Measurements from ENCODE around the gene BHLHE40. TPM values are rescaled to one million over a fixed set of nuclear protein-coding genes. Genes with fewer than 3 reads are reported as not detected.

Gene BHLHE40
- total RNA-seq, 3 donors from 2014 or later: 40.2 to 45.5 (median 42.9) TPM

DNA sequence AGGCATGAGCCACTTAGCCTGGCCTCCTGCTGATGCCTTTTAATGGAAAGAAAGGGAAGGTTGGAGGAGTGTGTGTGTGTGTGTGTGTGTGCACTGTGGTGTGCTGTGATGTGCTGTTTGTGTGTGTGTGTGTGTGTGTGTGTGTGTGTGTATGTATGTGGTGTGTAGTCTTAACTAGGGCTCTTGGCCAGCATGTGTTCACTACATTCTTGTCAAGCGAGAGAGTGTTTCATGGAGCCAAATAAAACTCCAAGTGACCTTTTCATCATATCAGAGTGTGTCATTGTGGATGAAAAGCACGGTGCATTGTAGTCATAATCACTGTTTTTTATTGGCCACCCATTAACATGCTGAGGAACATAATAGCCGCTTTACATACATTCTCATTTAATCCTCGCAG is 30.8 kb upstream of the BHLHE40 start:
- ATAC-seq: no peak
- Histone ChIP-seq H3K4me1 (ENCODE audit: low read depth) (no peaks in the 10 kb centered on the region), H3K4me3 (no peak overlapping the region), H3K9me3 (no peaks in the 10 kb centered on the region), H3K36me3 (ENCODE audit: low read depth) (no peaks in the 10 kb centered on the region)
- intact Hi-C loops (cut with DNase I, micrococcal nuclease): no loop called here
- no peak for DNase-seq
- TF ChIP-seq, protein P1, sequence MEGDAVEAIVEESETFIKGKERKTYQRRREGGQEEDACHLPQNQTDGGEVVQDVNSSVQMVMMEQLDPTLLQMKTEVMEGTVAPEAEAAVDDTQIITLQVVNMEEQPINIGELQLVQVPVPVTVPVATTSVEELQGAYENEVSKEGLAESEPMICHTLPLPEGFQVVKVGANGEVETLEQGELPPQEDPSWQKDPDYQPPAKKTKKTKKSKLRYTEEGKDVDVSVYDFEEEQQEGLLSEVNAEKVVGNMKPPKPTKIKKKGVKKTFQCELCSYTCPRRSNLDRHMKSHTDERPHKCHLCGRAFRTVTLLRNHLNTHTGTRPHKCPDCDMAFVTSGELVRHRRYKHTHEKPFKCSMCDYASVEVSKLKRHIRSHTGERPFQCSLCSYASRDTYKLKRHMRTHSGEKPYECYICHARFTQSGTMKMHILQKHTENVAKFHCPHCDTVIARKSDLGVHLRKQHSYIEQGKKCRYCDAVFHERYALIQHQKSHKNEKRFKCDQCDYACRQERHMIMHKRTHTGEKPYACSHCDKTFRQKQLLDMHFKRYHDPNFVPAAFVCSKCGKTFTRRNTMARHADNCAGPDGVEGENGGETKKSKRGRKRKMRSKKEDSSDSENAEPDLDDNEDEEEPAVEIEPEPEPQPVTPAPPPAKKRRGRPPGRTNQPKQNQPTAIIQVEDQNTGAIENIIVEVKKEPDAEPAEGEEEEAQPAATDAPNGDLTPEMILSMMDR (IDR thresholded peaks at IDR 0.05): no peak

DNA sequence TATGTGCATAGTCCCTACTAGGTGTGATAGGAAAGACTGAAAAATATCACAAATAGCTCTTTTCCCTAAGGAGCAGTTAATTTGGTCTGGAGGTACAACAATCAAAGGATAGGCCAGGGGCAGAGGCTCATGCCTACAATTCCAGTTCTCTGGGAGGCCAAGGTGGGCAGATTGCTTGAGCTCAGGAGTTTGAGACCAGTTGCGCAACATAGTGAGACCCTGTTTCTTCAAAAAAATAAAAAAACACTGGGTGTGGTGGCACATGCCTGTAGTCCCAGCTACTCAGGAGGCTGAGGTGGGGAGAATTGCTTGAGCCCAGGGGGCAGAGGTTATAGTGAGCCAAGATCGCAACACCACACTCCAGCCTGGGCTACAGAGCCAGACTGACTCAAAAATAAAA is 30.2 kb upstream of the BHLHE40 start:
- DNase-seq (no peak), ATAC-seq (no peak)
- Histone ChIP-seq H3K4me3 (no peak overlapping the region), H3K9me3 (no peaks in the 10 kb centered on the region), H3K36me3 (ENCODE audit: low read depth) (no peaks in the 10 kb centered on the region), H3K4me1 (ENCODE audit: low read depth) (no peaks in the 10 kb centered on the region)
- TF ChIP-seq, protein P1 (IDR thresholded peaks at IDR 0.05): no peak
- intact Hi-C loops (cut with DNase I, micrococcal nuclease): no loop called here

DNA sequence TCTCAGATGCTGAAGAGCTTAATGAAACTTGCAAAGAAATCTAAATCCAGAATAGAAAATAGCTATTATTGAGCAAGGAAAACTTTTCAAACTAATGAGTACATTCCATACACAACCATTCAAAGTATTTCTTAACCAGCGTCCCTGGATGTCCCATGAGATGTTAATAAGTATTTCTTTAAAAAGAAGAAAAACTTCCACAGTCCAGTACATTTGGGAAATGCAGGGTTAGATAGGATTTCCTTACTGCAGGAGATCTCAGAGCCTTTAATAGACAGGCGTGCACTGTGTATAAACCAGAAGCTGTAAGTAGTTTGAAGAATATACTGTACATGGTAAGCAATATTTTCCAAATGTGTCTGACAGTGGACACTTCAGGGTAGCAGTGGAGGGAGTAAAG is 29.6 kb upstream of the BHLHE40 start:
- intact Hi-C loops (cut with DNase I, micrococcal nuclease): no loop called here
- Histone ChIP-seq H3K36me3 (ENCODE audit: low read depth) (no peaks in the 10 kb centered on the region), H3K4me1 (ENCODE audit: low read depth) (no peaks in the 10 kb centered on the region), H3K9me3 (no peaks in the 10 kb centered on the region), H3K4me3 (no peak overlapping the region)
- DNase-seq (no peak), ATAC-seq (no peak)
- TF ChIP-seq, protein P1 (IDR thresholded peaks at IDR 0.05): no peak

DNA sequence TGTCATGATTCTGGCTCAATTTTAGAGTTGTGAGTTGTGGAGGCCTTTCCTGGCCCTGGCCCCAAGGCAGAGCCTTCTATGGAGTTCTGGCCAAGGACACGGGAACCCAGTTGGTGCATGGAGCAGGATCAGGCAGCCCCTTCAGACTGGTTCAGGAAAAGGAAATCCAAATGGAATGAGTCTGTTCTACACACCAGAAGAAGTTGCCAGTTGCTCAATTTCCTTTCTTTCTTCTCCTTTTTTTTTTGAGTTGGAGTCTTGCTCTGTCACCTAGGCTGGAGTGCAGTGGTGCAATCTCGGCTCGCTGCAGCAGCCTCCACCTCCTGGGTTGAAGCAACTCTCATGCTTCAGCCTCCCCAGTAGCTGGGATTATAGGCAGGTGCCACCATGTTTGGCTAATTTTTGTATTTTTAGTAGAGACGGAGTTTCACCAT is 28.9 kb upstream of the BHLHE40 start:
- no peak overlapping the region for H3K4me3 ChIP-seq
- H3K36me3 ChIP-seq (ENCODE audit: low read depth): no peaks in the 10 kb centered on the region
- ATAC-seq (no peak), DNase-seq (no peak)
- TF ChIP-seq, protein P1 (IDR thresholded peaks at IDR 0.05): no peak
- no peaks in the 10 kb centered on the region for H3K9me3 ChIP-seq
- intact Hi-C loops (cut with DNase I, micrococcal nuclease): no loop called here
- no peaks in the 10 kb centered on the region for H3K4me1 ChIP-seq (ENCODE audit: low read depth)

GRCh38 chr3:4950948-4951347 is 28.3 kb upstream of the BHLHE40 start:
- TF ChIP-seq, protein P1 (IDR thresholded peaks at IDR 0.05): no peak

DNA sequence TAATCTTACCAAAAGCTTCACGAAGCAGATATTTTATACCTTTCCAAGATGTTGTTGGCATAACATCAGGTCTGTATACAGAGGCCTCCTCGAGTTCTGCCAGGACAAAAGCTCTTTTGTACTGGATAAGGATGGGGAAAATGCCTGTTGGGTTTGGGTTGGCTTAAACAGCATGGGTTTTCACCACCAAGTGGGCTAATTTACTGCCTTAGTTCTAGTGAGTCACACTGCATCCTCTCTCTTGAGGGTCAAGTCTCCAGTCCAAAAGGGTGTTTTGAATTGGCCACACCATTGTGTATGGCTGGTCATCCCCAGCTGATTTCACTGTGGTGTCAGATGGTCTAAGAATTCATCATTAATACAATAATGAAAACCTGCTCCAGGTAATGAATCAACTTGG is 26.1 kb upstream of the BHLHE40 start:
- intact Hi-C loops (cut with DNase I, micrococcal nuclease): no loop called here
- DNase-seq (no peak), ATAC-seq (no peak)
- Histone ChIP-seq H3K36me3 (ENCODE audit: low read depth) (no peaks in the 10 kb centered on the region), H3K9me3 (no peaks in the 10 kb centered on the region), H3K4me1 (ENCODE audit: low read depth) (no peaks in the 10 kb centered on the region), H3K4me3 (no peak overlapping the region)
- TF ChIP-seq, protein P1 (IDR thresholded peaks at IDR 0.05): no peak

More at GRCh38 chr3:4950948-4951347, 28.3 kb upstream of the BHLHE40 start:
- no peaks in the 10 kb centered on the region for H3K9me3 ChIP-seq
- DNase-seq (no peak), ATAC-seq (no peak)
- intact Hi-C loops (cut with DNase I, micrococcal nuclease): no loop called here
- no peak overlapping the region for H3K4me3 ChIP-seq
- H3K36me3 ChIP-seq (ENCODE audit: low read depth): no peaks in the 10 kb centered on the region
- no peaks in the 10 kb centered on the region for H3K4me1 ChIP-seq (ENCODE audit: low read depth)

Measured in mucosa of descending colon (tissue), 3 donors.